Lower leg skin (tissue), 4 donors: ENCODE data around the gene IP6K2. TPM values are rescaled to one million over a fixed set of nuclear protein-coding genes. Genes with fewer than 3 reads are reported as not detected.
"Not testable (repeated sequence)": the region's sequence is repeated elsewhere in the genome, so short reads cannot be mapped to it uniquely, and the experiment has no call there.

ENCODE experiments used
- DNase-seq, 2 donors: peaks; one replicate each; pipeline ENCODE4 v3.0.0-alpha.2; 2019; ENCODE audit warnings: low spot score in 2 of 2
- H3K4me3 ChIP-seq: fragments of 200-600 bp; sonication (generic); 2 replicates; pipeline ENCODE4 v1.5.1; 2017; ENCODE audit warnings: mild to moderate bottlenecking, low read depth; ENCODE audit not compliant: poor library complexity, severe bottlenecking
- POLR2A ChIP-seq, 2 donors: fragments of 450-650 bp; IDR thresholded peaks; one replicate each; pipeline ENCODE4 v1.6.1; 2016 to 2017; ENCODE audit warnings: antibody characterized with exemption in 2 of 2, mild to moderate bottlenecking in 1 of 2, moderate library complexity in 1 of 2
- WGBS, 2 donors: methylation state at CpG; one replicate each; pipeline ENCODE4 v1.1.5; 2018; 5-methylcytosine and 5-hydroxymethylcytosine counted together
- intact Hi-C: fragments of 100-400 bp; cut with DNase I; formaldehyde crosslinking; loops from one replicate; pipeline ENCODE4 v1.15.0; 2023; ENCODE audit warnings: low total_unique reads
- total RNA-seq, 4 donors: library from RNA; depleted of rRNA; stranded (reverse); fragments of >200 nt; gene quantifications; one replicate each; pipeline ENCODE4 v1.1.0, GENCODE V29; 2016
- TF ChIP-seq, protein P1 (sequence below), 3 donors: fragments of 450-650 bp; IDR thresholded peaks; one replicate each; pipeline ENCODE4 v1.5.1; 2016; ENCODE audit warnings: antibody characterized with exemption in 3 of 3, mild to moderate bottlenecking in 3 of 3, moderate library complexity in 2 of 3

IP6K2 gene
- total RNA-seq, 4 donors from 2014 or later, result 142 to 304 (median 187) TPM

DNA sequence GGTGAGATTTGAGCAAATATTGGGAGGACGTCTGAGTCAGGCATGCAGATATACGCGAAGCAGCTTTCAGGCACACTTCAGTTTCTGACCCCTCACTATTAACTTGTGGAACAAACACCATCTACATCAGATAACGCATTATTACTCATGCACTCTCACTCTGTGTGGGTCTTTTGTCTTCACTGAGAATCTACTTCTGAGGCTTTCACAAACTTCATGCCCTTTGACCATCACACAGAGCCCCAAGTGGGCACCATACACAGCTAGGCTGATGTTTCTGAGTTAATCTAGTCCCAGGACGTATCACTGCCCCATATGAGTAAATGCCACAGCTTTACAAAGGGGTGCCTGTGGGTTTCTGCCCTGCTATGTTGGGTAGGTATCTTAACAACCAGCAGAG lies 39.6 kb upstream of the IP6K2 start:
- no peak overlapping the region for H3K4me3 ChIP-seq
- intact Hi-C loops, result no loop called here
- no peak for TF ChIP-seq POLR2A (IDR thresholded peaks at IDR 0.05)
- TF ChIP-seq, protein P1, sequence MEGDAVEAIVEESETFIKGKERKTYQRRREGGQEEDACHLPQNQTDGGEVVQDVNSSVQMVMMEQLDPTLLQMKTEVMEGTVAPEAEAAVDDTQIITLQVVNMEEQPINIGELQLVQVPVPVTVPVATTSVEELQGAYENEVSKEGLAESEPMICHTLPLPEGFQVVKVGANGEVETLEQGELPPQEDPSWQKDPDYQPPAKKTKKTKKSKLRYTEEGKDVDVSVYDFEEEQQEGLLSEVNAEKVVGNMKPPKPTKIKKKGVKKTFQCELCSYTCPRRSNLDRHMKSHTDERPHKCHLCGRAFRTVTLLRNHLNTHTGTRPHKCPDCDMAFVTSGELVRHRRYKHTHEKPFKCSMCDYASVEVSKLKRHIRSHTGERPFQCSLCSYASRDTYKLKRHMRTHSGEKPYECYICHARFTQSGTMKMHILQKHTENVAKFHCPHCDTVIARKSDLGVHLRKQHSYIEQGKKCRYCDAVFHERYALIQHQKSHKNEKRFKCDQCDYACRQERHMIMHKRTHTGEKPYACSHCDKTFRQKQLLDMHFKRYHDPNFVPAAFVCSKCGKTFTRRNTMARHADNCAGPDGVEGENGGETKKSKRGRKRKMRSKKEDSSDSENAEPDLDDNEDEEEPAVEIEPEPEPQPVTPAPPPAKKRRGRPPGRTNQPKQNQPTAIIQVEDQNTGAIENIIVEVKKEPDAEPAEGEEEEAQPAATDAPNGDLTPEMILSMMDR (IDR thresholded peaks at IDR 0.05), result no peak
- no peak for DNase-seq
- 93 to 95% methylated on average over 5 of the region's 5 CpGs for WGBS, 2 donors

DNA sequence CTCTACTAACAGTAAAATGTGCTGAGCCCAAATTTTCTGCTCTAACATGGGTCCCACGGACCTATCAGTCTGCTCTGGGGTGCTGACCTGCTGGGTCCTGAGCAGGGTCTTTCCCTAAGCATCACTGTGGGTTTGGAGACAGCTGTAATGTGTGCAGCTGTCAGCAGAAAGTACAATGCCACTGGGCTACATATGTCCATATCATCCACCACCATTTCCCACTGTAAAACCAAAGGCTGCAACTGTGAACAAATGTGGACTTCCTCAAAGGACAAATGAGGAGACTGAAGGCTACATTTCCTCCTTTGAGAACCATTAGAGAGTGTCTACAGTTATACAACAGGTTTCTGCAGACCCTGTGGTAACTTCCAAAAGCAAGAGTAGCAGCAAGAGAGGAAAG lies 33.8 kb upstream of the IP6K2 start:
- WGBS, 2 donors, result 73 to 88% methylated on average over 1 of the region's 1 CpG
- TF ChIP-seq, protein P1 (IDR thresholded peaks at IDR 0.05), result no peak
- H3K4me3 ChIP-seq, result no peak overlapping the region
- DNase-seq, result no peak
- intact Hi-C loops, result no loop called here

DNA sequence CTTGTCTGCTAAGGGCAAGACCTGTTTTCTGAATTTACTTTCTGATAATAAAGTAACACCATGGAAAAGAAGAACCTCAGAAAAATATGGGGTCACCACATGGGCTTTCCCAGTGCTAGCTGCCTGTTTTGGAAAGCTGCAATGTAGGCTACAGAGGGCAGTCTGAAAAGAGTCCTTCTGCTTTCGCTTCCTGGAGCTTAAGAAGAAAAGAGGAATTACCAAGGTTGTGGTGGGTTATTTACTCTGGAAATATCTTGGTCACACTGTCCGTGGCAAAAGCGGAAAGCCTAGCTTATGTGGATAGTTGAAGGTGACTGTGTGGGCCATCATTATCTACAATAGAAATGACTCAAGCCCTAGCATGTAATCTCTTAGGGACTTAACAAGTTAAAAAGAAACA lies 31.7 kb upstream of the IP6K2 start:
- H3K4me3 ChIP-seq, result no peak overlapping the region
- TF ChIP-seq, protein P1 (IDR thresholded peaks at IDR 0.05), result no peak
- TF ChIP-seq POLR2A (IDR thresholded peaks at IDR 0.05), result no peak
- intact Hi-C loops, result loop anchor here (1.0 kb wide), 1 partner anchor 28 kb away; no protein-coding TSS in a partner anchor
- DNase-seq, result no peak
- WGBS, 2 donors, result 85 to 93% methylated on average over 3 of the region's 3 CpGs

DNA sequence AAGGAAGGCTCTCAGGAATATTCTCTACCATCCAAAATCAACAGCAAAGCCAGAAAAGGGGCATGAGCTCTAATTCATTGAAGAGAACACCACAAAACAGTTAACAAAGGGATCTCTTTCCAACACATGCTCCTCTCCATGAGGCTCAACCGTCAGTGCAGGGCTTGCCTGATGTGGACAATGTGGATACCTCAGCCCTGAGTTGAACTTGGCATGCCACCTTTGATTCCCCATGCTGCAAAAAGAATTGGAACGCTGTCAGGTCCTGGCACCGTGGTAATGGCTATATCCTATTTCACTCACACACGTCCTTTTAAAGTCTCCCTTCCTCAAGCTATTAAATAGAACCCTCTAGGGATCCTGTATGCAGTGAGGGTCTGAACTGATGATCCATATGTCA lies 30.7 kb upstream of the IP6K2 start:
- WGBS, 2 donors, result 49 to 76% methylated on average over 4 of the region's 4 CpGs
- DNase-seq, result no peak
- TF ChIP-seq POLR2A (IDR thresholded peaks at IDR 0.05), result no peak
- TF ChIP-seq, protein P1 (IDR thresholded peaks at IDR 0.05), result no peak
- intact Hi-C loops, result loop anchor here (1.0 kb wide), 1 partner anchor 29 kb away; no protein-coding TSS in a partner anchor
- H3K4me3 ChIP-seq, result no peak overlapping the region

DNA sequence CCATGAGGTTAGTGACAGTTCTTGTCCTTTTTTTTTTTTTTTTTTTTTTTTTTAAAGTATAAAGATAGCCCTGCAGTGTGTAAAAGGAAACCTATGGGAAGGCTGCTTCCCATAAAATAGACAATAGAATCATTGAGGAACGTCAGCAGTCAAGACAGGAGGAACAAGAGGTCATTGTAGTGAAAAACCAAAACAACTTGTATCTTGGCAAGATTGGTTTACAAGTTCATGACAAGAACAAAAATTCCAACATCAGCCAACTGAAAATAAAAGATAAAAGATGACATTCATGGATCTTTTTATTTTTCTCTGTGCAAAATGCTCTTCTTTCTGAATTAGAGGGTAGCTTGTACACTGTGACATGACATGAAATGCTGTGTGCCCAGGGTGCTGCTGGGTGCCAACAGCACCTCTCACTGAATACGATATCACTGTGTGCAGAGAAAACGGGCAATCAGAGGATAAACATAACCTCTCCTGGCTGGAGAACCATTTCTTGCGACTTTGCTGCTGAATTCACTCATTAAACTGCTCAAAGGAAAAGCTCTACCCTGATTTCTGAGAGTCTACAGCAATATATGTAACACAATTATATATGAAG lies 30.1 kb upstream of the IP6K2 start:
- no peak for TF ChIP-seq POLR2A (IDR thresholded peaks at IDR 0.05)
- TF ChIP-seq, protein P1 (IDR thresholded peaks at IDR 0.05), result no peak
- WGBS, 2 donors, result 61 to 62% methylated on average over 4 of the region's 4 CpGs
- H3K4me3 ChIP-seq, result no peak overlapping the region
- intact Hi-C loops, result no loop called here
- DNase-seq, result no peak

DNA sequence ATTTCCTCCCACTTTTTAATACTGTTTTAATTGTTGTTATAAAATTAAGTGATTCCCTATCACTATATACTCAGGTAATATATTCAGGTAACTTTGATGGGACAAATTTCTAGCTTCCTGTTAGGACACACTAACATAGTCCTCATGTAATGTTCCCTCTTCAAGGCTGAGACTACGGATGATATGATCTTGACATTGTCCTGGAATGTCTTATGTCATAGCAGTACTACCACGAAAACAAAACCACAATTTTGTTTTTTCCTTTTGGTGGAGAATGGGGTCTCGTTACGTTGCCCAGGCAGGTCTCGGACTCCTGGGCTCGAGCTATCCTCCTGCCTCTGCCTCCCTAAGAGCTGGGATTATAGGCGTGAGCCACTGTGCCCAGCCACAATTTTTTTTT lies 26.8 kb upstream of the IP6K2 start:
- TF ChIP-seq, protein P1 (IDR thresholded peaks at IDR 0.05), result no peak
- no peak for TF ChIP-seq POLR2A (IDR thresholded peaks at IDR 0.05)
- intact Hi-C loops, result no loop called here
- no peak for DNase-seq
- 81 to 88% methylated on average over 7 of the region's 7 CpGs for WGBS, 2 donors
- H3K4me3 ChIP-seq, result no peak overlapping the region

DNA sequence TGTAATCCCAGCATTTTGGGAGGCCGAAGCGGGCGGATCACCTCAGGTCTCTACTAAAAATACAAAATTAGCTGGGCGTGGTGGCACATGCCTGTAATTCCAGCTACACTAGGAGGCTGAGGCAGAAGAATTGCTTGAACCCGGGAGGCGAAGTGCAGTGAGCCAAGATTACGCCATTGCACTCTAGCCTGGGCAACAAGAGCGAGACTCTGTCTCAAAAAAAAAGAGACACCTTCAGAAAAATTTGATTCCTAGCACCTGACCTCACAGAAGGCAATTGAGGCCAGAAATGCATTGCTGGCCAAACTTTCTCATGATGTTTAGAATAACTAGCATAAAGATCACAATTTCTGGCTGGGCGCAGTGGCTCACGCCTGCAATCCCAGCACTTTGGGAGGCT lies 24.2 kb upstream of the IP6K2 start:
- DNase-seq, intact Hi-C loops, H3K4me3 ChIP-seq: not testable (repeated sequence)
- WGBS, 2 donors, result 64 to 72% methylated on average over 10 of the region's 10 CpGs
